ENCODE data around the gene ATP6V0D1. TPM values are rescaled to one million over a fixed set of nuclear protein-coding genes. Genes with fewer than 3 reads are reported as not detected.

The ATP6V0D1 gene
- total RNA-seq, 1 experiment from 2014 or later = 50.5 TPM

- Mint-ChIP-seq H3K4me1 (ENCODE audit: insufficient read depth, unreplicated experiment) (peaks cover 14% of the 10 kb centered on the region), H3K36me3 (ENCODE audit: insufficient read depth, unreplicated experiment) (peaks cover 6% of the 10 kb centered on the region), H3K9me3 (ENCODE audit: unreplicated experiment) (no peaks in the 10 kb centered on the region), H3K27me3 (ENCODE audit: insufficient read depth, unreplicated experiment) (no peaks in the 10 kb centered on the region), H3K27ac (ENCODE audit: low read depth, unreplicated experiment) (no peak overlapping the region), H3K4me3 (ENCODE audit: unreplicated experiment) (no peak overlapping the region)
- no peak for DNase-seq (ENCODE audit: unreplicated experiment)
- ChIA-PET CTCF (interaction anchor here (0.5 kb wide), 1 partner anchor 176 kb away, joined by 5 read pairs; no protein-coding TSS in a partner anchor), POLR2A (no interaction called here)
- no TSS peak for BruUV-seq (replicated peaks)
- TF ChIP-seq, protein P1, sequence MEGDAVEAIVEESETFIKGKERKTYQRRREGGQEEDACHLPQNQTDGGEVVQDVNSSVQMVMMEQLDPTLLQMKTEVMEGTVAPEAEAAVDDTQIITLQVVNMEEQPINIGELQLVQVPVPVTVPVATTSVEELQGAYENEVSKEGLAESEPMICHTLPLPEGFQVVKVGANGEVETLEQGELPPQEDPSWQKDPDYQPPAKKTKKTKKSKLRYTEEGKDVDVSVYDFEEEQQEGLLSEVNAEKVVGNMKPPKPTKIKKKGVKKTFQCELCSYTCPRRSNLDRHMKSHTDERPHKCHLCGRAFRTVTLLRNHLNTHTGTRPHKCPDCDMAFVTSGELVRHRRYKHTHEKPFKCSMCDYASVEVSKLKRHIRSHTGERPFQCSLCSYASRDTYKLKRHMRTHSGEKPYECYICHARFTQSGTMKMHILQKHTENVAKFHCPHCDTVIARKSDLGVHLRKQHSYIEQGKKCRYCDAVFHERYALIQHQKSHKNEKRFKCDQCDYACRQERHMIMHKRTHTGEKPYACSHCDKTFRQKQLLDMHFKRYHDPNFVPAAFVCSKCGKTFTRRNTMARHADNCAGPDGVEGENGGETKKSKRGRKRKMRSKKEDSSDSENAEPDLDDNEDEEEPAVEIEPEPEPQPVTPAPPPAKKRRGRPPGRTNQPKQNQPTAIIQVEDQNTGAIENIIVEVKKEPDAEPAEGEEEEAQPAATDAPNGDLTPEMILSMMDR (IDR thresholded peaks at IDR 0.05; ENCODE audit: unreplicated experiment) = no peak
- intact Hi-C loops (cut with micrococcal nuclease) = no loop called here
Measured at GRCh38 chr16:67397812-67398545, 83.0 kb downstream of the ATP6V0D1 start.

- Mint-ChIP-seq H3K36me3 (ENCODE audit: insufficient read depth, unreplicated experiment) (peaks cover 6% of the 10 kb centered on the region), H3K27me3 (ENCODE audit: insufficient read depth, unreplicated experiment) (no peaks in the 10 kb centered on the region), H3K27ac (ENCODE audit: low read depth, unreplicated experiment) (no peak overlapping the region), H3K9me3 (ENCODE audit: unreplicated experiment) (no peaks in the 10 kb centered on the region), H3K4me1 (ENCODE audit: insufficient read depth, unreplicated experiment) (peaks cover 14% of the 10 kb centered on the region), H3K4me3 (ENCODE audit: unreplicated experiment) (no peak overlapping the region)
- CTCF ChIA-PET = no interaction called here
- intact Hi-C loops (cut with micrococcal nuclease) = no loop called here
- TF ChIP-seq, protein P1 (IDR thresholded peaks at IDR 0.05; ENCODE audit: unreplicated experiment) = no peak
- POLR2A ChIA-PET = no interaction called here
- DNase-seq (ENCODE audit: unreplicated experiment) = no peak
- no TSS peak for BruUV-seq (replicated peaks)
Measured at GRCh38 chr16:67397036-67397801, 83.7 kb downstream of the ATP6V0D1 start.

- no TSS peak for BruUV-seq (replicated peaks)
- Mint-ChIP-seq H3K4me1 (ENCODE audit: insufficient read depth, unreplicated experiment) (peaks cover 14% of the 10 kb centered on the region), H3K27me3 (ENCODE audit: insufficient read depth, unreplicated experiment) (no peaks in the 10 kb centered on the region), H3K4me3 (ENCODE audit: unreplicated experiment) (no peak overlapping the region), H3K36me3 (ENCODE audit: insufficient read depth, unreplicated experiment) (peaks cover 6% of the 10 kb centered on the region), H3K9me3 (ENCODE audit: unreplicated experiment) (no peaks in the 10 kb centered on the region), H3K27ac (ENCODE audit: low read depth, unreplicated experiment) (peak overlapping the region; percentile 75)
- TF ChIP-seq, protein P1 (IDR thresholded peaks at IDR 0.05; ENCODE audit: unreplicated experiment) = no peak
- POLR2A ChIA-PET = interaction anchor here (0.7 to 1.2 kb wide), 2 partner anchors 31 to 36 kb away, joined by 3 read pairs; no protein-coding TSS in a partner anchor
- intact Hi-C loops (cut with micrococcal nuclease) = no loop called here
- peak; percentile 76 for DNase-seq (ENCODE audit: unreplicated experiment)
- CTCF ChIA-PET = interaction anchor here (0.6 kb wide), 1 partner anchor 10 kb away, joined by 4 read pairs; no protein-coding TSS in a partner anchor
Measured at GRCh38 chr16:67396159-67397035, 84.6 kb downstream of the ATP6V0D1 start.
